Mucosa of gallbladder (tissue), 1 donor: Measurements from ENCODE around the gene GASK1A. TPM values are rescaled to one million over a fixed set of nuclear protein-coding genes. Genes with fewer than 3 reads are reported as not detected.

Experiments used
- DNase-seq: peaks from one replicate; pipeline ENCODE4 v3.0.0-alpha.2; 2020; ENCODE audit warnings: low spot score
- total RNA-seq: library from RNA; stranded (reverse); gene quantifications from one replicate; pipeline ENCODE4 v1.2.1, GENCODE V29; 2021
- donor health status: DM: no; HTN: no; CAD: no.

GASK1A gene
- total RNA-seq, 1 donor from 2014 or later = 19.2 TPM

- no peak for DNase-seq
Measured at GRCh38 chr3:42982645-42983412, 3.7 kb downstream of the GASK1A start.

- DNase-seq = no peak
Measured at GRCh38 chr3:42983927-42984326, 4.8 kb downstream of the GASK1A start.

- DNase-seq = no peak
Measured at GRCh38 chr3:42984701-42985100, 5.6 kb downstream of the GASK1A start.

- no peak for DNase-seq
Measured at GRCh38 chr3:42988097-42988496, 9.0 kb downstream of the GASK1A start.

- DNase-seq = no peak
Measured at GRCh38 chr3:42988566-42988965, 9.5 kb downstream of the GASK1A start.

- no peak for DNase-seq
Measured at GRCh38 chr3:42991341-42992315, 12.5 kb downstream of the GASK1A start.

- no peak for DNase-seq
Measured at GRCh38 chr3:42994595-42994994, 15.5 kb downstream of the GASK1A start.

GRCh38 chr3:42996021-42996420, 16.9 kb downstream of the GASK1A start:
- no peak for DNase-seq

- no peak for DNase-seq
Measured at GRCh38 chr3:42996633-42997075, 17.5 kb downstream of the GASK1A start.

- DNase-seq = no peak
Measured at GRCh38 chr3:42999212-42999611, 20.1 kb downstream of the GASK1A start.

GRCh38 chr3:42999632-43000031, 20.5 kb downstream of the GASK1A start:
- no peak for DNase-seq

- no peak for DNase-seq
Measured at GRCh38 chr3:43000387-43000786, 21.3 kb downstream of the GASK1A start.

GRCh38 chr3:43001094-43001553, 22.0 kb downstream of the GASK1A start:
- DNase-seq = peak; percentile 87

- no peak for DNase-seq
Measured at GRCh38 chr3:43001556-43002121, 22.5 kb downstream of the GASK1A start.

GRCh38 chr3:43004282-43004681, 25.2 kb downstream of the GASK1A start:
- DNase-seq = no peak

GRCh38 chr3:43005253-43005652, 26.1 kb downstream of the GASK1A start:
- no peak for DNase-seq

GRCh38 chr3:43005981-43006380, 26.9 kb downstream of the GASK1A start:
- no peak for DNase-seq

GRCh38 chr3:43006825-43007224, 27.7 kb downstream of the GASK1A start:
- DNase-seq = no peak

GRCh38 chr3:43009547-43009946, 30.4 kb downstream of the GASK1A start:
- DNase-seq = no peak

GRCh38 chr3:43010638-43011037, 31.5 kb downstream of the GASK1A start:
- DNase-seq = no peak

- DNase-seq = no peak
Measured at GRCh38 chr3:43011638-43012037, 32.5 kb downstream of the GASK1A start.

GRCh38 chr3:43012174-43012573, 33.1 kb downstream of the GASK1A start:
- no peak for DNase-seq
